OCI-LY1 (cell line): Measurements from ENCODE around the gene RAPGEF6.

Source experiments
- H2AFZ ChIP-seq: fragments of 200-600 bp; sonication (generic), shearing (Covaris generic); 2 replicates; pipeline ENCODE4 v1.6.0; 2014; ENCODE audit warnings: antibody characterized with exemption, mild to moderate bottlenecking, low read length
- H3F3A ChIP-seq: fragments of 200-600 bp; sonication (generic), shearing (Covaris generic); 2 replicates; pipeline ENCODE4 v1.6.0; 2014; ENCODE audit warnings: mild to moderate bottlenecking, antibody characterized with exemption, low read length, moderate library complexity; ENCODE audit not compliant: insufficient read depth
- H3K27ac ChIP-seq: fragments of 200-600 bp; sonication (generic); 2 replicates; pipeline ENCODE4 v1.5.1; 2014; ENCODE audit warnings: low read length, mixed run types, mild to moderate bottlenecking, low read depth; ENCODE audit not compliant: poor library complexity, severe bottlenecking
- H3K27me3 ChIP-seq: fragments of 200-600 bp; sonication (generic); 2 replicates; pipeline ENCODE4 v1.6.0; 2014; ENCODE audit warnings: antibody characterized with exemption, mild to moderate bottlenecking, low read length, moderate library complexity; ENCODE audit not compliant: insufficient read depth
- H3K36me3 ChIP-seq: fragments of 200-600 bp; sonication (generic); 2 replicates; pipeline ENCODE4 v1.6.1; 2014; ENCODE audit warnings: mild to moderate bottlenecking, antibody characterized with exemption, low read length, moderate library complexity, mixed read lengths; ENCODE audit not compliant: insufficient read depth
- H3K4me1 ChIP-seq: fragments of 200-600 bp; sonication (generic); 2 replicates; pipeline ENCODE4 v1.5.1; 2014; ENCODE audit warnings: mild to moderate bottlenecking, low read length, moderate library complexity; ENCODE audit not compliant: insufficient read depth, severe bottlenecking
- H3K4me2 ChIP-seq: fragments of 200-600 bp; sonication (generic), shearing (Covaris generic); 2 replicates; pipeline ENCODE4 v1.6.1; 2014; ENCODE audit warnings: low read length
- H3K4me3 ChIP-seq: fragments of 200-600 bp; sonication (generic); 2 replicates; pipeline ENCODE4 v1.5.1; 2014; ENCODE audit warnings: low read length, low read depth, mild to moderate bottlenecking, mixed read lengths; ENCODE audit not compliant: poor library complexity, severe bottlenecking
- H3K79me2 ChIP-seq: fragments of 200-600 bp; shearing (Covaris generic); 2 replicates; pipeline ENCODE4 v1.6.1; 2016; ENCODE audit warnings: mixed run types, low read length, mixed read lengths; ENCODE audit not compliant: insufficient read depth
- H3K9ac ChIP-seq: fragments of 200-600 bp; sonication (generic), shearing (Covaris generic); 2 replicates; pipeline ENCODE4 v1.6.1; 2014; ENCODE audit warnings: mild to moderate bottlenecking, low read length, mixed read lengths
- H3K9me2 ChIP-seq: fragments of 200-600 bp; sonication (generic), shearing (Covaris generic); 2 replicates; pipeline ENCODE4 v1.6.1; 2014; ENCODE audit warnings: low read depth, mild to moderate bottlenecking, low read length, mixed read lengths
- H3K9me3 ChIP-seq: fragments of 200-600 bp; shearing (Covaris generic); 2 replicates; pipeline ENCODE4 v1.6.1; 2014; ENCODE audit warnings: low read length, mixed read lengths
- H4K20me1 ChIP-seq: fragments of 200-600 bp; sonication (generic), shearing (Covaris generic); 2 replicates; pipeline ENCODE4 v1.6.0; 2016; ENCODE audit warnings: mild to moderate bottlenecking, low read length; ENCODE audit not compliant: insufficient read depth
- CTCF ChIP-seq: fragments of 200-600 bp; sonication (generic), shearing (Covaris generic); IDR thresholded peaks from 2 replicates; pipeline ENCODE4 v1.5.1; 2017; ENCODE audit warnings: mild to moderate bottlenecking, antibody characterized with exemption, low read length, moderate library complexity, mixed read lengths
- EZH2 ChIP-seq: fragments of 200-600 bp; sonication (generic), shearing (Covaris generic); IDR thresholded peaks from 2 replicates; pipeline ENCODE4 v1.8.0; 2017; ENCODE audit warnings: borderline replicate concordance, mixed run types, mild to moderate bottlenecking, antibody characterized with exemption, low read length, moderate library complexity, mixed read lengths

The RAPGEF6 gene

GRCh38 chr5:131581702-131582101 is 53.3 kb downstream of the RAPGEF6 start:
- no peaks in the 10 kb centered on the region for H3K27me3 ChIP-seq
- no peaks in the 10 kb centered on the region for H3K9me2 ChIP-seq
- H2AFZ ChIP-seq = no peak overlapping the region
- H3K27ac ChIP-seq = no peak overlapping the region
- no peak overlapping the region for H3K4me2 ChIP-seq
- no peaks in the 10 kb centered on the region for H4K20me1 ChIP-seq
- TF ChIP-seq EZH2 = no peak
- no peak for TF ChIP-seq CTCF
- H3K36me3 ChIP-seq = peaks cover 73% of the 10 kb centered on the region
- no peak overlapping the region for H3K9ac ChIP-seq
- no peaks in the 10 kb centered on the region for H3F3A ChIP-seq
- H3K4me3 ChIP-seq = no peak overlapping the region
- no peaks in the 10 kb centered on the region for H3K4me1 ChIP-seq
- 0 out of 2 replicates have a peak, but pooled peaks cover 4% of the 10 kb centered on the region for H3K9me3 ChIP-seq
- H3K79me2 ChIP-seq = peaks cover 37% of the 10 kb centered on the region

GRCh38 chr5:131579917-131580671 is 54.9 kb downstream of the RAPGEF6 start:
- H3K27me3 ChIP-seq = no peaks in the 10 kb centered on the region
- TF ChIP-seq EZH2 (no peak), CTCF (no peak)
- H3K9me2 ChIP-seq = no peaks in the 10 kb centered on the region
- H3K9me3 ChIP-seq = 0 out of 2 replicates have a peak, but pooled peaks cover 4% of the 10 kb centered on the region
- H3K4me2 ChIP-seq = no peak overlapping the region
- peaks cover 37% of the 10 kb centered on the region for H3K79me2 ChIP-seq
- no peak overlapping the region for H3K27ac ChIP-seq
- peaks cover 80% of the 10 kb centered on the region for H3K36me3 ChIP-seq
- no peak overlapping the region for H3K9ac ChIP-seq
- no peak overlapping the region for H3K4me3 ChIP-seq
- no peak overlapping the region for H2AFZ ChIP-seq
- no peaks in the 10 kb centered on the region for H3F3A ChIP-seq
- H4K20me1 ChIP-seq = no peaks in the 10 kb centered on the region
- no peaks in the 10 kb centered on the region for H3K4me1 ChIP-seq

GRCh38 chr5:131575660-131576227 is 59.3 kb downstream of the RAPGEF6 start:
- H3K4me2 ChIP-seq = no peak overlapping the region
- H3K27ac ChIP-seq = no peak overlapping the region
- TF ChIP-seq EZH2 (no peak), CTCF (no peak)
- no peaks in the 10 kb centered on the region for H3K4me1 ChIP-seq
- H3F3A ChIP-seq = no peaks in the 10 kb centered on the region
- no peaks in the 10 kb centered on the region for H4K20me1 ChIP-seq
- no peaks in the 10 kb centered on the region for H3K9me3 ChIP-seq
- H3K36me3 ChIP-seq = peaks cover 46% of the 10 kb centered on the region
- no peaks in the 10 kb centered on the region for H3K9me2 ChIP-seq
- H2AFZ ChIP-seq = no peak overlapping the region
- H3K4me3 ChIP-seq = no peak overlapping the region
- H3K27me3 ChIP-seq = no peaks in the 10 kb centered on the region
- H3K9ac ChIP-seq = no peak overlapping the region
- no peaks in the 10 kb centered on the region; the same call in 1 of the 2 replicates for H3K79me2 ChIP-seq
